ENCODE measurements around the gene PTPRM. TPM values are rescaled to one million over a fixed set of nuclear protein-coding genes. Genes with fewer than 3 reads are reported as not detected.

PTPRM gene
- total RNA-seq, 1 donor from 2014 or later = 1.00 TPM

DNA sequence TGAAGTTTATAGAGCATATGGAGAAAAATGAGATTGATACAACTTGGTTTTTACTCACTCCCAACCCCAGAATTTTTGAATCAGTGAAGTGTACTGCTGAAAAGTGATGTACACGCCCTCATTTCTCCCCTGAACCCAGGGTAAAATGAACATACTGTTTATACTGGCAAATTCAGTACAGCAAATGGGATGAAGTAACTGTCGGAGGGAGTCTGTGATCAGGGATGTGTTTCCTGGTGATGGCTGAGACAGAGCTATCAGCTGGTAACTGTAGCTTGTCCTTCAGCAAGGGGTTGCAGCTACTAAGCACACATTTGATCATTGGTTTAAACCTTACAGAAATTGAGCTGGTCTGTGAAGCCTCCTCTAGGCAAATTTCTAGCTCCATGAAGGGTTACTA, 191.6 kb downstream of the PTPRM start:
- no peaks in the 10 kb centered on the region for H3K4me1 Mint-ChIP-seq
- CTCF ChIA-PET = no interaction called here
- DNase-seq (no peak), ATAC-seq (ENCODE audit: low read depth) (no peak)
- TF ChIP-seq, protein P1, sequence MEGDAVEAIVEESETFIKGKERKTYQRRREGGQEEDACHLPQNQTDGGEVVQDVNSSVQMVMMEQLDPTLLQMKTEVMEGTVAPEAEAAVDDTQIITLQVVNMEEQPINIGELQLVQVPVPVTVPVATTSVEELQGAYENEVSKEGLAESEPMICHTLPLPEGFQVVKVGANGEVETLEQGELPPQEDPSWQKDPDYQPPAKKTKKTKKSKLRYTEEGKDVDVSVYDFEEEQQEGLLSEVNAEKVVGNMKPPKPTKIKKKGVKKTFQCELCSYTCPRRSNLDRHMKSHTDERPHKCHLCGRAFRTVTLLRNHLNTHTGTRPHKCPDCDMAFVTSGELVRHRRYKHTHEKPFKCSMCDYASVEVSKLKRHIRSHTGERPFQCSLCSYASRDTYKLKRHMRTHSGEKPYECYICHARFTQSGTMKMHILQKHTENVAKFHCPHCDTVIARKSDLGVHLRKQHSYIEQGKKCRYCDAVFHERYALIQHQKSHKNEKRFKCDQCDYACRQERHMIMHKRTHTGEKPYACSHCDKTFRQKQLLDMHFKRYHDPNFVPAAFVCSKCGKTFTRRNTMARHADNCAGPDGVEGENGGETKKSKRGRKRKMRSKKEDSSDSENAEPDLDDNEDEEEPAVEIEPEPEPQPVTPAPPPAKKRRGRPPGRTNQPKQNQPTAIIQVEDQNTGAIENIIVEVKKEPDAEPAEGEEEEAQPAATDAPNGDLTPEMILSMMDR (IDR thresholded peaks at IDR 0.05) = no peak
- POLR2A ChIA-PET = no interaction called here
- H3K36me3 Mint-ChIP-seq (ENCODE audit: low read depth) = no peaks in the 10 kb centered on the region
- intact Hi-C loops (cut with micrococcal nuclease) = no loop called here
- H3K9me3 Mint-ChIP-seq = peaks cover 2% of the 10 kb centered on the region
- no peaks in the 10 kb centered on the region for H3K27me3 Mint-ChIP-seq
- no peak overlapping the region for H3K27ac Mint-ChIP-seq
- H3K4me3 Mint-ChIP-seq = no peak overlapping the region

DNA sequence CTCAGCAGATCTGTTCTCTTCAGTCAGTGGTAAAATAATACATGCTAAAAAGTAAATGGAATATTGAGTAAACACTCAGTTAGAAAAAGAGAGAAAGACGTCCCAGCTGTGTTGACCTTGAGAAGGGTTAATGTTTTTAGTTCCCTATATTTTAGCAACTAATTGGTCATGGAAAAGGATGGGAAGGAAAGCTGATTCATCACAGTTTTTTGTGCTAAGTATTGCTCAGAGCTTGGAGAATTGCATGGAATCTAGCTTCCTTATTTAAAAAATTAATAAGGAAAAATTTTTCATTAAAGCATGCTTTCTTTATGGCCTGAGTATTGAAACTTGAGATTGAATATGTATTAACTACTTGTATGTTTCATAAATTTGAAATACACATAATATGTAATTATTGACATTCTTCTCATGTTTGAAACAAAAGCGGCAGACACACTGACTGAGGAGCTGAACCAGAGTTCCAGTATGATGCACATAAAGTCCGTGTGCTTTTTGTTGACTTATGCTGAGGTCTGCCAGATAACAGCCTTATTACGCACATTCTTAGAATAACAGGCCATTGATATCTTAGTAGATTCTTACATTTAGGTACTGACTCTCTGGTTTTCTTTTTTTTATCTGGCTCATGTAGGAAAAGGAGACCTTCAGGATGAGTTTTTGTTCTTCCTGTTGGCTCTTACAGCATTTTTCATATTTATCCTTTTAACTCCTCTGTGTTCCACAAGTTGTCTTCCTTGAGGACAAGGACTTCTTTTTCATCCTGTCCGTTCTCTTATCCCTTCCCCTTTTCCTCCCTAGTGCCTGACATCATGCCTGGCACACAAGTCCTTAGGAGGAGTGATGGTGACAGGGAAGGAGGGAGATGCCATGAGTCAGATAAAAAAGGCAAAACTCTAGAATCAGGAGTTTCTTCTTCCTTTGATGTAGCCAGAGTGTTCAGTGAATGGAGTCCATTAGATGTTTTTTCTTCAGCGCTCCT, 194.1 kb downstream of the PTPRM start:
- H3K9me3 Mint-ChIP-seq = peaks cover 2% of the 10 kb centered on the region
- CTCF ChIA-PET = no interaction called here
- TF ChIP-seq, protein P1 (IDR thresholded peaks at IDR 0.05) = no peak
- POLR2A ChIA-PET = no interaction called here
- H3K27me3 Mint-ChIP-seq = no peaks in the 10 kb centered on the region
- H3K4me3 Mint-ChIP-seq = no peak overlapping the region
- no peaks in the 10 kb centered on the region for H3K4me1 Mint-ChIP-seq
- no peaks in the 10 kb centered on the region for H3K36me3 Mint-ChIP-seq (ENCODE audit: low read depth)
- intact Hi-C loops (cut with micrococcal nuclease) = no loop called here
- DNase-seq = no peak
- no peak overlapping the region for H3K27ac Mint-ChIP-seq
- no peak for ATAC-seq (ENCODE audit: low read depth)

DNA sequence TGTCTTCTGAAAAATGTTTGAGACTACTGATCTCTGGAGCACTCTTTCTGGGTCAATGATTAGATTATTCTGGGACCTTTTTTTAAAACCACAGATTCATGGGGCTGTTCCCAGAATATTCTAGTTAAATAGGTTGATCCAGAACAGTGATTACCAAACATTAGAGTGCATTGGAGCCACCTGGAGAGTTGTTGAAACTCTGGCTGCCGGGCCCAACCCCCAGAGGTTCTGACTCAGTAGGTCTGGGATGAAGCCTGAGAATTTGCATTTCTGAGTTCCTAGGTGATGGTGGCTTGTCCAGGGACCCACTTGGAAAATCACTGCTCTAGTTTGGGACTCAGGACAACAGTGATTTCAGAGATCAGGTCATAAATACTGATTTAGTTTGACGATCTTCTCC, 197.3 kb downstream of the PTPRM start:
- peaks cover 2% of the 10 kb centered on the region for H3K9me3 Mint-ChIP-seq
- TF ChIP-seq, protein P1 (IDR thresholded peaks at IDR 0.05) = no peak
- H3K4me1 Mint-ChIP-seq = no peaks in the 10 kb centered on the region

DNA sequence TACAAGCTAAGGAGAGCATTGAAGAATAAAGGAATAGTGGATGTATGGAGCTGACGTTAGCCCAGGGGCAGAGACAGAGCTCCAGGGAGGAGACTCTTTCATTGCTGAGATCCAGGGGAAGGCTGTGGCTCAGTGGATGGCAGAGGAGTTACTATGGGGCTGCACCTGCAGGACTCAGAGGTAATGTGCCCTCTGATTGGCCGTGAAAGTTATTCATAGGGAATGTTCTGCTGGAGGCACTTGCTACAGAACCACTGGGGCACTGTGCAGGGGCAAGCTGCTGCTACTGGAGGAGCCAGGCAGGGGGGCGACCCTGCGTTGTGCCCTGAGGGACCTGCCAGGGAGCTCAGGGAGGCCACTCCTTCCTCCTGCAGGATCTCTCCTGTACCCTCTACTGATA, 199.2 kb downstream of the PTPRM start:
- TF ChIP-seq, protein P1 (IDR thresholded peaks at IDR 0.05) = no peak
- Mint-ChIP-seq H3K9me3 (peaks cover 2% of the 10 kb centered on the region), H3K27ac (no peak overlapping the region), H3K4me1 (no peaks in the 10 kb centered on the region), H3K36me3 (ENCODE audit: low read depth) (no peaks in the 10 kb centered on the region), H3K27me3 (no peaks in the 10 kb centered on the region), H3K4me3 (no peak overlapping the region)
- ChIA-PET CTCF (no interaction called here), POLR2A (no interaction called here)
- intact Hi-C loops (cut with micrococcal nuclease) = no loop called here
- DNase-seq = no peak
- ATAC-seq (ENCODE audit: low read depth) = no peak

More for the DNA sequence above, 197.3 kb downstream of the PTPRM start:
- Mint-ChIP-seq H3K36me3 (ENCODE audit: low read depth) (no peaks in the 10 kb centered on the region), H3K27ac (no peak overlapping the region), H3K27me3 (no peaks in the 10 kb centered on the region), H3K4me3 (no peak overlapping the region)
- ChIA-PET POLR2A (no interaction called here), CTCF (no interaction called here)
- DNase-seq (no peak), ATAC-seq (ENCODE audit: low read depth) (no peak)
- intact Hi-C loops (cut with micrococcal nuclease) = no loop called here

DNA sequence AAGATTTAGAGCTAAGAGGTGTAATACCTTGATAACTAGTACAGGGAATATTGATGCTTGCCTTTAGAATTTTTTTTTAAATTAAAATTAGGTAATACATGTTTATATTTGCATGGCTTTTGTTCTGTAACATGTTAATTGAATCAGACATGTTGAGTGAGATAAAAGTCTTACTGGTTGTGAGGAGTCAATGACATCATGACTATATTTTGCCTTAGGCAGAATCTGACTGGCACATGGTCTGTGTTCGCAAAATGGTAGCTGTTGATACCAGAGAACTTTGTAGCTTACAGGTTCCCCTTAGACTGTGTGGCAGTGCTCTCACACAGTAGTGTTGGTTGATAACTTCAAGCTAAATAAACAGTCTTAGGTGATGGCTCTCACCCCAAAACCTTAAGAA, 199.7 kb downstream of the PTPRM start:
- intact Hi-C loops (cut with micrococcal nuclease) = no loop called here
- H3K27ac Mint-ChIP-seq = no peak overlapping the region
- peaks cover 2% of the 10 kb centered on the region for H3K9me3 Mint-ChIP-seq
- TF ChIP-seq, protein P1 (IDR thresholded peaks at IDR 0.05) = no peak
- H3K4me1 Mint-ChIP-seq = no peaks in the 10 kb centered on the region
- ChIA-PET CTCF (no interaction called here), POLR2A (no interaction called here)
- H3K36me3 Mint-ChIP-seq (ENCODE audit: low read depth) = no peaks in the 10 kb centered on the region
- H3K27me3 Mint-ChIP-seq = no peaks in the 10 kb centered on the region
- ATAC-seq (ENCODE audit: low read depth) = no peak
- no peak for DNase-seq
- no peak overlapping the region for H3K4me3 Mint-ChIP-seq

Measured in activated B cell treated with CpG ODN at 0.5 μM for 24 hours (primary cell).